ENCODE data around the gene MEA1. TPM values are rescaled to one million over a fixed set of nuclear protein-coding genes. Genes with fewer than 3 reads are reported as not detected.

The MEA1 gene
- total and polyA plus RNA-seq, 5 donors from 2014 or later = 27.6 to 121 (median 76.1) TPM

- Histone ChIP-seq H3K27ac (ENCODE audit: insufficient read depth, low read length, poor library complexity, severe bottlenecking) (no peak overlapping the region), H3K27me3 (ENCODE audit: control insufficient read depth, insufficient read depth, low read length) (no peaks in the 10 kb centered on the region), H3K4me3 (ENCODE audit: low read depth, low read length) (no peak overlapping the region), H3K9me3 (ENCODE audit: control insufficient read depth in 2 of 2, low read length in 2 of 2) (no peaks in the 10 kb centered on the region), H3K4me1 (ENCODE audit: control insufficient read depth, insufficient read depth, low read length, poor library complexity, severe bottlenecking) (peaks cover 17% of the 10 kb centered on the region), H3K36me3 (ENCODE audit: control insufficient read depth, insufficient read depth, low read length) (peaks cover 51% of the 10 kb centered on the region)
- ATAC-seq (ENCODE audit: low read depth in 2 of 2) (no peak), DNase-seq (no peak)
- peak overlapping the region; percentile 10 to 86 (median 66) for H3K4me3 Mint-ChIP-seq
- no peaks in the 10 kb centered on the region for H3K9me3 Mint-ChIP-seq
- H3K36me3 Mint-ChIP-seq = peaks cover 26% of the 10 kb centered on the region
- peaks cover 6 to 38% (median 12%) of the 10 kb centered on the region in 4 donors for H3K4me1 Mint-ChIP-seq
- peak overlapping the region in 2 of 3 donors; percentile 16 to 17 for H3K27ac Mint-ChIP-seq
- no peaks in the 10 kb centered on the region for H3K27me3 Mint-ChIP-seq
Observed at GRCh38 chr6:43024436-43024835, 10.7 kb upstream of the MEA1 start.

- Histone ChIP-seq H3K9me3 (ENCODE audit: control insufficient read depth in 2 of 2, low read length in 2 of 2) (no peaks in the 10 kb centered on the region), H3K27me3 (ENCODE audit: control insufficient read depth, insufficient read depth, low read length) (no peaks in the 10 kb centered on the region), H3K27ac (ENCODE audit: insufficient read depth, low read length, poor library complexity, severe bottlenecking) (peak within 1 kb of the TSS; percentile 74), H3K36me3 (ENCODE audit: control insufficient read depth, insufficient read depth, low read length) (peaks cover 47% of the 10 kb centered on the region), H3K4me3 (ENCODE audit: low read depth, low read length) (peak within 1 kb of the TSS; percentile 99), H3K4me1 (ENCODE audit: control insufficient read depth, insufficient read depth, low read length, poor library complexity, severe bottlenecking) (peaks cover 27% of the 10 kb centered on the region)
- peak; percentile 82 to 91 for ATAC-seq (ENCODE audit: low read depth in 2 of 2)
- peaks cover 27% of the 10 kb centered on the region for H3K36me3 Mint-ChIP-seq
- H3K27me3 Mint-ChIP-seq = no peaks in the 10 kb centered on the region
- peak; percentile 48 to 66 (median 62) for DNase-seq
- no peaks in the 10 kb centered on the region for H3K9me3 Mint-ChIP-seq
- H3K4me1 Mint-ChIP-seq = peaks cover 6 to 62% (median 19%) of the 10 kb centered on the region in 4 donors
- H3K27ac Mint-ChIP-seq = peak within 1 kb of the TSS; percentile 43 to 88 (median 87)
- H3K4me3 Mint-ChIP-seq = peak within 1 kb of the TSS; percentile 95 to 98 (median 98)
Observed at GRCh38 chr6:43021270-43022047, 7.7 kb upstream of the MEA1 start, which contains the start of gene RRP36. Gene RRP36, plus strand, starts transcription at chr6:43021623. Its CDS starts 32 bp downstream, at chr6:43021655.

GRCh38 chr6:43020847-43021246, 7.1 kb upstream of the MEA1 start:
- H3K4me1 ChIP-seq (ENCODE audit: control insufficient read depth, insufficient read depth, low read length, poor library complexity, severe bottlenecking) = peaks cover 31% of the 10 kb centered on the region
- H3K27ac ChIP-seq (ENCODE audit: insufficient read depth, low read length, poor library complexity, severe bottlenecking) = peak overlapping the region; percentile 74
- peaks cover 6 to 66% (median 23%) of the 10 kb centered on the region in 4 donors for H3K4me1 Mint-ChIP-seq
- no peaks in the 10 kb centered on the region for H3K27me3 ChIP-seq (ENCODE audit: control insufficient read depth, insufficient read depth, low read length)
- H3K27ac Mint-ChIP-seq = peak overlapping the region in 2 of 3 donors; percentile 87 to 88
- peak overlapping the region; percentile 91 to 98 (median 93) for H3K4me3 Mint-ChIP-seq
- H3K4me3 ChIP-seq (ENCODE audit: low read depth, low read length) = peak overlapping the region; percentile 66
- ATAC-seq (ENCODE audit: low read depth in 2 of 2) = no peak
- H3K27me3 Mint-ChIP-seq = no peaks in the 10 kb centered on the region
- peaks cover 27% of the 10 kb centered on the region for H3K36me3 Mint-ChIP-seq
- H3K9me3 Mint-ChIP-seq = no peaks in the 10 kb centered on the region
- peaks cover 41% of the 10 kb centered on the region for H3K36me3 ChIP-seq (ENCODE audit: control insufficient read depth, insufficient read depth, low read length)
- DNase-seq = no peak
- H3K9me3 ChIP-seq (ENCODE audit: control insufficient read depth in 2 of 2, low read length in 2 of 2) = no peaks in the 10 kb centered on the region

- H3K9me3 Mint-ChIP-seq = no peaks in the 10 kb centered on the region
- peaks cover 37% of the 10 kb centered on the region for H3K36me3 ChIP-seq (ENCODE audit: control insufficient read depth, insufficient read depth, low read length)
- peaks cover 6 to 70% (median 23%) of the 10 kb centered on the region in 4 donors for H3K4me1 Mint-ChIP-seq
- H3K9me3 ChIP-seq (ENCODE audit: control insufficient read depth in 2 of 2, low read length in 2 of 2) = no peaks in the 10 kb centered on the region
- peak overlapping the region; percentile 60 to 88 (median 79) for H3K27ac Mint-ChIP-seq
- H3K27me3 Mint-ChIP-seq = no peaks in the 10 kb centered on the region
- H3K27me3 ChIP-seq (ENCODE audit: control insufficient read depth, insufficient read depth, low read length) = no peaks in the 10 kb centered on the region
- no peak overlapping the region for H3K4me3 ChIP-seq (ENCODE audit: low read depth, low read length)
- peak overlapping the region; percentile 74 for H3K27ac ChIP-seq (ENCODE audit: insufficient read depth, low read length, poor library complexity, severe bottlenecking)
- H3K4me3 Mint-ChIP-seq = peak overlapping the region; percentile 62 to 98 (median 78)
- DNase-seq (no peak), ATAC-seq (ENCODE audit: low read depth in 2 of 2) (no peak)
- H3K4me1 ChIP-seq (ENCODE audit: control insufficient read depth, insufficient read depth, low read length, poor library complexity, severe bottlenecking) = peaks cover 36% of the 10 kb centered on the region
- peaks cover 27% of the 10 kb centered on the region for H3K36me3 Mint-ChIP-seq
Observed at GRCh38 chr6:43020052-43020705, 6.4 kb upstream of the MEA1 start.

GRCh38 chr6:43019152-43019551, 5.4 kb upstream of the MEA1 start:
- Histone ChIP-seq H3K4me3 (ENCODE audit: low read depth, low read length) (no peak overlapping the region), H3K27ac (ENCODE audit: insufficient read depth, low read length, poor library complexity, severe bottlenecking) (no peak overlapping the region), H3K4me1 (ENCODE audit: control insufficient read depth, insufficient read depth, low read length, poor library complexity, severe bottlenecking) (peaks cover 45% of the 10 kb centered on the region), H3K27me3 (ENCODE audit: control insufficient read depth, insufficient read depth, low read length) (no peaks in the 10 kb centered on the region), H3K9me3 (ENCODE audit: control insufficient read depth in 2 of 2, low read length in 2 of 2) (no peaks in the 10 kb centered on the region), H3K36me3 (ENCODE audit: control insufficient read depth, insufficient read depth, low read length) (peaks cover 29% of the 10 kb centered on the region)
- no peak overlapping the region for H3K27ac Mint-ChIP-seq
- H3K36me3 Mint-ChIP-seq = peaks cover 21% of the 10 kb centered on the region
- no peak for ATAC-seq (ENCODE audit: low read depth in 2 of 2)
- H3K4me1 Mint-ChIP-seq = peaks cover 2 to 73% (median 24%) of the 10 kb centered on the region in 4 donors
- H3K4me3 Mint-ChIP-seq = peak overlapping the region in 3 of 4 donors; percentile 78 to 98 (median 86)
- no peaks in the 10 kb centered on the region for H3K27me3 Mint-ChIP-seq
- H3K9me3 Mint-ChIP-seq = no peaks in the 10 kb centered on the region
- DNase-seq = no peak

- ATAC-seq (ENCODE audit: low read depth in 2 of 2) (no peak), DNase-seq (no peak)
- Mint-ChIP-seq H3K4me3 (peak overlapping the region in 2 of 4 donors; percentile 15 to 98), H3K27me3 (no peaks in the 10 kb centered on the region), H3K27ac (peak overlapping the region in 1 of 3 donors; percentile 38), H3K9me3 (no peaks in the 10 kb centered on the region), H3K36me3 (peaks cover 19% of the 10 kb centered on the region), H3K4me1 (peaks cover 0 to 82% (median 38%) of the 10 kb centered on the region in 4 donors)
- Histone ChIP-seq H3K4me3 (ENCODE audit: low read depth, low read length) (no peak overlapping the region), H3K27me3 (ENCODE audit: control insufficient read depth, insufficient read depth, low read length) (no peaks in the 10 kb centered on the region), H3K4me1 (ENCODE audit: control insufficient read depth, insufficient read depth, low read length, poor library complexity, severe bottlenecking) (peaks cover 49% of the 10 kb centered on the region), H3K27ac (ENCODE audit: insufficient read depth, low read length, poor library complexity, severe bottlenecking) (peak overlapping the region; percentile 2), H3K36me3 (ENCODE audit: control insufficient read depth, insufficient read depth, low read length) (peaks cover 29% of the 10 kb centered on the region), H3K9me3 (ENCODE audit: control insufficient read depth in 2 of 2, low read length in 2 of 2) (no peaks in the 10 kb centered on the region)
Observed at GRCh38 chr6:43016943-43017334, 3.2 kb upstream of the MEA1 start.

- ATAC-seq (ENCODE audit: low read depth in 2 of 2) = no peak
Observed at GRCh38 chr6:43016176-43016942, 2.6 kb upstream of the MEA1 start.

More at GRCh38 chr6:43016176-43016942, 2.6 kb upstream of the MEA1 start:
- Mint-ChIP-seq H3K9me3 (no peaks in the 10 kb centered on the region), H3K27me3 (no peaks in the 10 kb centered on the region), H3K27ac (peak overlapping the region in 2 of 3 donors; percentile 46 to 86), H3K36me3 (peaks cover 16% of the 10 kb centered on the region), H3K4me1 (peaks cover 0 to 83% (median 37%) of the 10 kb centered on the region in 4 donors), H3K4me3 (peak overlapping the region in 3 of 4 donors; percentile 75 to 98 (median 78))
- DNase-seq = no peak
- Histone ChIP-seq H3K9me3 (ENCODE audit: control insufficient read depth in 2 of 2, low read length in 2 of 2) (no peaks in the 10 kb centered on the region), H3K36me3 (ENCODE audit: control insufficient read depth, insufficient read depth, low read length) (peaks cover 33% of the 10 kb centered on the region), H3K4me3 (ENCODE audit: low read depth, low read length) (no peak overlapping the region), H3K27me3 (ENCODE audit: control insufficient read depth, insufficient read depth, low read length) (no peaks in the 10 kb centered on the region), H3K27ac (ENCODE audit: insufficient read depth, low read length, poor library complexity, severe bottlenecking) (peak overlapping the region; percentile 2), H3K4me1 (ENCODE audit: control insufficient read depth, insufficient read depth, low read length, poor library complexity, severe bottlenecking) (peaks cover 49% of the 10 kb centered on the region)

Measured in CD4-positive, CD25-positive, alpha-beta regulatory T cell (primary cell).